GM12878 (cell line): ENCODE results near the gene ETV6. TPM values are rescaled to one million over a fixed set of nuclear protein-coding genes. Genes with fewer than 3 reads are reported as not detected.

Experiments
- ATAC-seq: fragments of 200-7000 bp; cut with Tn5 transposase; 3 replicates; pipeline ENCODE4 v1.9.1; 2020; ENCODE audit warnings: mild to moderate bottlenecking, moderate library complexity
- BruUV-seq: library from RNA; stranded (reverse); fragments of 400-500 nt; replicated peaks from 2 replicates; lab custom pipeline; 2021; lab: Mats Ljungman, UMichigan
- CTCF ChIA-PET: fragments of 300-600 bp; sonication (Branson Sonifier 250); formaldehyde crosslinking; extraction: SDS; loops from one replicate; lab custom pipeline; 2021; ENCODE audit warnings: inconsistent platforms; lab: Yijun Ruan, JAX
- POLR2A ChIA-PET: fragments of 350-600 bp; formaldehyde crosslinking; extraction: SDS; loops from one replicate; lab custom pipeline; 2021; ENCODE audit warnings: inconsistent platforms; lab: Charles Lee
- RAD21 ChIA-PET: fragments of 300-600 bp; sonication (Branson Sonifier 250); formaldehyde crosslinking; loops from one replicate; lab custom pipeline; 2023; ENCODE audit warnings: antibody characterized with exemption; ENCODE audit not compliant: unreplicated experiment; lab: Charles Lee
- SMC1A ChIA-PET: fragments of 300-600 bp; sonication (Branson Sonifier 250); formaldehyde crosslinking; loops from one replicate; lab custom pipeline; 2023; ENCODE audit not compliant: unreplicated experiment, uncharacterized antibody; lab: Charles Lee
- DNase-seq: peaks from one replicate; pipeline ENCODE4 v3.0.0-alpha.2; 2011; ENCODE audit warnings: low read depth, low spot score
- FAIRE-seq: peaks from 3 replicates; lab custom pipeline; 2011; peaks lifted over from hg19 to GRCh38; lab: Jason Lieb, UNC
- H2AFZ ChIP-seq: 2 replicates; pipeline ENCODE4 v1.6.0; 2011; ENCODE audit warnings: low read depth, low read length, control low read depth; ENCODE audit not compliant: control insufficient read depth
- H3K27ac ChIP-seq: 2 replicates; pipeline ENCODE4 v1.5.1; 2011; ENCODE audit warnings: control low read depth; ENCODE audit not compliant: control insufficient read depth, insufficient read depth
- H3K27me3 ChIP-seq, 2 experiments: replicated peaks in 1 of 2; 2 replicates each; pipeline versions ENCODE4 v1.6.0 to v1.6.1; 2011; ENCODE audit warnings: low read length in 1 of 2; ENCODE audit not compliant: control insufficient read depth in 2 of 2, insufficient read depth in 2 of 2
- H3K36me3 ChIP-seq, 2 experiments: 2 replicates each; pipeline ENCODE4 v1.5.1; 2011; ENCODE audit warnings: low read length in 1 of 2; ENCODE audit not compliant: control insufficient read depth in 2 of 2, insufficient read depth in 2 of 2
- H3K4me1 ChIP-seq: 2 replicates; pipeline ENCODE4 v1.6.1; 2011; ENCODE audit warnings: mild to moderate bottlenecking, low read length, moderate library complexity, mixed read lengths; ENCODE audit not compliant: control insufficient read depth, insufficient read depth
- H3K4me2 ChIP-seq: 2 replicates; pipeline ENCODE4 v1.6.0; 2011; ENCODE audit warnings: control low read depth; ENCODE audit not compliant: control insufficient read depth, insufficient read depth
- H3K4me3 ChIP-seq: fragments of 200-600 bp; sonication (generic); 2 replicates; pipeline ENCODE4 v1.5.1; 2016
- H3K79me2 ChIP-seq: 2 replicates; pipeline ENCODE4 v1.6.0; 2011; ENCODE audit warnings: low read length; ENCODE audit not compliant: control insufficient read depth, insufficient read depth
- H3K9ac ChIP-seq: 2 replicates; pipeline ENCODE4 v1.8.0; 2011; ENCODE audit warnings: low read length, control low read depth, mixed read lengths; ENCODE audit not compliant: control insufficient read depth, insufficient read depth
- H3K9me3 ChIP-seq: replicated peaks from 3 replicates; pipeline ENCODE4 v1.5.1; 2011; ENCODE audit warnings: mild to moderate bottlenecking, low read length; ENCODE audit not compliant: control insufficient read depth, insufficient read depth
- H4K20me1 ChIP-seq: 2 replicates; pipeline ENCODE4 v1.6.0; 2011; ENCODE audit not compliant: control insufficient read depth, insufficient read depth
- CBX5 ChIP-seq: sonication (generic); IDR thresholded peaks from 2 replicates; pipeline ENCODE4 v1.6.1; 2016; ENCODE audit warnings: low read depth, moderate library complexity, mild to moderate bottlenecking, inconsistent platforms
- E2F4 ChIP-seq: IDR thresholded peaks from 2 replicates; pipeline ENCODE4 v1.6.1; 2012; ENCODE audit warnings: low read depth, low read length, improper control_type of control experiment
- EZH2 ChIP-seq: IDR thresholded peaks from 2 replicates; pipeline ENCODE4 v1.6.1; 2012; ENCODE audit warnings: low read depth, mild to moderate bottlenecking, control low read depth, inconsistent platforms, low read length, borderline replicate concordance; ENCODE audit not compliant: control insufficient read depth
- FOS ChIP-seq: IDR thresholded peaks from 3 replicates; pipeline ENCODE4 v1.6.1; 2011; ENCODE audit warnings: borderline replicate concordance; ENCODE audit not compliant: insufficient read length; ENCODE audit errors: extremely low read depth
- HCFC1 ChIP-seq: fragments of 150-350 bp; IDR thresholded peaks from 2 replicates; pipeline ENCODE4 v1.6.1; 2014; ENCODE audit warnings: low read length
- IKZF2 ChIP-seq, 2 experiments: fragments of 450-650 bp; IDR thresholded peaks; 2 replicates each; pipeline ENCODE4 v1.6.1; 2017; ENCODE audit warnings: mild to moderate bottlenecking in 2 of 2, moderate library complexity in 2 of 2
- MEF2B ChIP-seq: fragments of 450-650 bp; IDR thresholded peaks from 2 replicates; pipeline ENCODE4 v1.6.1; 2018; ENCODE audit warnings: mild to moderate bottlenecking, moderate library complexity; ENCODE audit not compliant: partially characterized antibody, poor library complexity, severe bottlenecking
- NFIC ChIP-seq: IDR thresholded peaks from 2 replicates; pipeline ENCODE4 v1.6.1; 2012; ENCODE audit warnings: low read depth, mild to moderate bottlenecking, inconsistent platforms, low read length, moderate library complexity
- NFXL1 ChIP-seq: fragments of 450-650 bp; IDR thresholded peaks from 2 replicates; pipeline ENCODE4 v1.6.1; 2017; ENCODE audit warnings: antibody characterized with exemption, mild to moderate bottlenecking, borderline replicate concordance
- NFYA ChIP-seq: IDR thresholded peaks from 2 replicates; pipeline ENCODE4 v1.6.1; 2011; ENCODE audit warnings: low read depth, mild to moderate bottlenecking, low read length, improper control_type of control experiment, borderline replicate concordance
- NRF1 ChIP-seq: conservative IDR thresholded peaks from 2 replicates; pipeline ENCODE4 v1.6.1; 2011; ENCODE audit warnings: mild to moderate bottlenecking, low read depth, low read length, improper control_type of control experiment
- PML ChIP-seq: IDR thresholded peaks from 2 replicates; pipeline ENCODE4 v1.6.1; 2012; ENCODE audit warnings: low read length, inconsistent platforms
- POLR2AphosphoS5 ChIP-seq: IDR thresholded peaks from 2 replicates; pipeline ENCODE4 v1.6.1; 2011; ENCODE audit warnings: mild to moderate bottlenecking, low read length, inconsistent platforms
- SIN3A ChIP-seq: IDR thresholded peaks from 2 replicates; pipeline ENCODE4 v1.6.1; 2012; ENCODE audit warnings: low read depth, low read length, improper control_type of control experiment
- SREBF2 ChIP-seq: IDR thresholded peaks from 2 replicates; pipeline ENCODE4 v1.6.1; 2012; ENCODE audit warnings: mild to moderate bottlenecking, low read length
- SUZ12 ChIP-seq: fragments of 200-600 bp; sonication (generic); IDR thresholded peaks from one replicate; pipeline ENCODE4 v1.6.1; 2018; ENCODE audit warnings: antibody characterized with exemption, mild to moderate bottlenecking; ENCODE audit not compliant: unreplicated experiment
- ZZZ3 ChIP-seq: IDR thresholded peaks from 2 replicates; pipeline ENCODE4 v1.6.1; 2011; ENCODE audit warnings: low read depth; ENCODE audit not compliant: control insufficient read depth, insufficient read length
- WGBS: methylation state at CpG from one replicate; pipeline ENCODE4 v1.1.6; 2016; ENCODE audit warnings: low lambda C conversion rate; ENCODE audit not compliant: insufficient replicate concordance, insufficient coverage; ENCODE audit errors: missing lambda C conversion rate; 5-methylcytosine and 5-hydroxymethylcytosine counted together
- in situ Hi-C: fragments of 300-500 bp; cut with MboI; formaldehyde crosslinking; loops from 9 replicates; pipeline ENCODE4 v1.14.3; 2018; ENCODE audit warnings: mixed read lengths
- intact Hi-C: fragments of 100-400 bp; cut with micrococcal nuclease; formaldehyde crosslinking; loops from one replicate; pipeline ENCODE4 v1.14.2; 2022; ENCODE audit not compliant: unreplicated experiment
- polyA plus RNA-seq, 11 experiments: library from polyadenylated mRNA; depleted of rRNA in 4 of 11; unstranded in 6 of 11; stranded (reverse) in 5 of 11; fragments of >200 nt; fragmentation: Nextera tagmentation in 4 of 11; fragmentation: Illumina TruSeq in 1 of 11; extraction: Ambion mirVana in 4 of 11; extraction: Trizol in 1 of 11; gene quantifications; 1 replicate in 1 of 11; 2 replicates in 10 of 11; pipeline versions ENCODE4 v1.2.1 to v1.2.3, GENCODE V29; 2011 to 2016; ENCODE audit warnings: inconsistent platforms in 2 of 11, missing spikeins in 2 of 11, low read depth in 1 of 11
- total RNA-seq, 4 experiments: library from RNA; depleted of rRNA in 3 of 4; stranded (reverse); fragments of >200 nt in 3 of 4; fragmentation: Illumina TruSeq in 1 of 4; extraction: Trizol in 1 of 4; gene quantifications; 2 replicates each; pipeline versions ENCODE4 v1.2.1 to v1.2.3, GENCODE V29; 2013 to 2021
- TF ChIP-seq, protein P1 (sequence below): IDR thresholded peaks from 2 replicates; pipeline ENCODE4 v1.6.1; 2011; ENCODE audit warnings: borderline replicate concordance, low read depth, mild to moderate bottlenecking, moderate library complexity, mixed read lengths, low read length; ENCODE audit not compliant: insufficient read depth; ENCODE audit errors: extremely low read length
- TF ChIP-seq, protein P2 (sequence below): fragments of 450-650 bp; formaldehyde crosslinking; IDR thresholded peaks from 2 replicates; pipeline ENCODE4 v1.4.0; 2022; ENCODE audit warnings: mild to moderate bottlenecking, moderate library complexity

Gene ETV6
- total and polyA plus RNA-seq, 10 of the 15 experiments (the other 5 are each of a cell fraction or from before 2014, with no cell fraction given), result 6.6 to 74.8 (median 24.6) TPM

- DNase-seq (no peak), FAIRE-seq (no peak), ATAC-seq (no peak)
- no peak overlapping the region for H3K4me2 ChIP-seq
- H2AFZ ChIP-seq, result no peak overlapping the region
- H3K27ac ChIP-seq, result no peak overlapping the region
- ChIA-PET RAD21 (interaction anchor here (1.1 to 1.9 kb wide), 2 partner anchors 15 to 42 kb away, joined by 5 read pairs; no protein-coding TSS in a partner anchor), POLR2A (interaction anchor here (0.6 to 3.2 kb wide), 7 partner anchors 9 to 139 kb away, joined by 3 to 14 read pairs (median 3); no protein-coding TSS in a partner anchor), CTCF (interaction anchor here (0.8 to 1.9 kb wide), 2 partner anchors 16 to 172 kb away, joined by 3 to 6 read pairs; no protein-coding TSS in a partner anchor), SMC1A (interaction anchor here (0.6 to 2.9 kb wide), 14 partner anchors 11 to 348 kb away, joined by 3 to 16 read pairs (median 4); no protein-coding TSS in a partner anchor)
- no peaks in the 10 kb centered on the region for H3K9me3 ChIP-seq
- H3K9ac ChIP-seq, result no peak overlapping the region
- in situ Hi-C loops (no loop called here), intact Hi-C loops (no loop called here)
- BruUV-seq, result no TSS peak
- peaks cover 89% of the 10 kb centered on the region for H3K79me2 ChIP-seq
- peaks cover 2 to 6% of the 10 kb centered on the region in 2 experiments for H3K36me3 ChIP-seq
- WGBS, result 98% methylated on average over 2 of the region's 2 CpGs
- no peaks in the 10 kb centered on the region for H3K27me3 ChIP-seq
- H4K20me1 ChIP-seq, result peaks cover 3% of the 10 kb centered on the region; the same call in 1 of the 2 replicates
- H3K4me1 ChIP-seq, result peaks cover 12% of the 10 kb centered on the region
- no peak overlapping the region for H3K4me3 ChIP-seq
- TF ChIP-seq FOS (no peak), POLR2AphosphoS5 (no peak), MEF2B (no peak), SREBF2 (no peak), SIN3A (no peak), EZH2 (no peak), PML (no peak), NFXL1 (no peak), HCFC1 (no peak), SUZ12 (no peak), IKZF2 (IDR thresholded peaks at IDR 0.05) (no peak), CBX5 (no peak), E2F4 (no peak), NFIC (no peak), NFYA (no peak), NRF1 (no peak), ZZZ3 (no peak)
- TF ChIP-seq, protein P1, sequence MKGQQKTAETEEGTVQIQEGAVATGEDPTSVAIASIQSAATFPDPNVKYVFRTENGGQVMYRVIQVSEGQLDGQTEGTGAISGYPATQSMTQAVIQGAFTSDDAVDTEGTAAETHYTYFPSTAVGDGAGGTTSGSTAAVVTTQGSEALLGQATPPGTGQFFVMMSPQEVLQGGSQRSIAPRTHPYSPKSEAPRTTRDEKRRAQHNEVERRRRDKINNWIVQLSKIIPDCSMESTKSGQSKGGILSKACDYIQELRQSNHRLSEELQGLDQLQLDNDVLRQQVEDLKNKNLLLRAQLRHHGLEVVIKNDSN, result no peak
- TF ChIP-seq, protein P2, sequence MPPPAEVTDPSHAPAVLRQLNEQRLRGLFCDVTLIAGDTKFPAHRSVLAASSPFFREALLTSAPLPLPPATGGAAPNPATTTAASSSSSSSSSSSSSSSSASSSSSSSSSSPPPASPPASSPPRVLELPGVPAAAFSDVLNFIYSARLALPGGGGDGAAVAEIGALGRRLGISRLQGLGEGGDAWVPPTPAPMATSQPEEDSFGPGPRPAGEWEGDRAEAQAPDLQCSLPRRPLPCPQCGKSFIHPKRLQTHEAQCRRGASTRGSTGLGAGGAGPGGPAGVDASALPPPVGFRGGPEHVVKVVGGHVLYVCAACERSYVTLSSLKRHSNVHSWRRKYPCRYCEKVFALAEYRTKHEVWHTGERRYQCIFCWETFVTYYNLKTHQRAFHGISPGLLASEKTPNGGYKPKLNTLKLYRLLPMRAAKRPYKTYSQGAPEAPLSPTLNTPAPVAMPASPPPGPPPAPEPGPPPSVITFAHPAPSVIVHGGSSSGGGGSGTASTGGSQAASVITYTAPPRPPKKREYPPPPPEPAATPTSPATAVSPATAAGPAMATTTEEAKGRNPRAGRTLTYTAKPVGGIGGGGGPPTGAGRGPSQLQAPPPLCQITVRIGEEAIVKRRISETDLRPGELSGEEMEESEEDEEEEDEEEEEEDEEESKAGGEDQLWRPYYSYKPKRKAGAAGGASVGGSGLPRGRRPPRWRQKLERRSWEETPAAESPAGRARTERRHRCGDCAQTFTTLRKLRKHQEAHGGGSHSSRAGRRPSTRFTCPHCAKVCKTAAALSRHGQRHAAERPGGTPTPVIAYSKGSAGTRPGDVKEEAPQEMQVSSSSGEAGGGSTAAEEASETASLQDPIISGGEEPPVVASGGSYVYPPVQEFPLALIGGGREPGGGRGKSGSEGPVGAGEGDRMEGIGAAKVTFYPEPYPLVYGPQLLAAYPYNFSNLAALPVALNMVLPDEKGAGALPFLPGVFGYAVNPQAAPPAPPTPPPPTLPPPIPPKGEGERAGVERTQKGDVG (CRISPR knock-in tag), result no peak
Observed at GRCh38 chr12:11685716-11686115, 36.2 kb downstream of the ETV6 start.
